ENCODE data around the gene RAP1GAP.
A peak's percentile ranks its signal among the peaks of the same experiment; 100 is the strongest.
"Not testable (repeated sequence)": the region's sequence is repeated elsewhere in the genome, so short reads cannot be mapped to it uniquely, and the experiment has no call there.

Gene RAP1GAP

GRCh38 chr1:21568006-21568746, 101.0 kb downstream of the RAP1GAP start:
- no peak for DNase-seq

GRCh38 chr1:21567241-21568005, 101.7 kb downstream of the RAP1GAP start:
- DNase-seq = no peak

GRCh38 chr1:21566361-21566760, 102.8 kb downstream of the RAP1GAP start:
- DNase-seq = not testable (repeated sequence)

- no peak for DNase-seq
These were observed 103.9 kb downstream of the RAP1GAP start for GRCh38 chr1:21565285-21565684.

- no peak for DNase-seq
These were observed 104.5 kb downstream of the RAP1GAP start for GRCh38 chr1:21564521-21565095.

- no peak for DNase-seq
These were observed 105.2 kb downstream of the RAP1GAP start for GRCh38 chr1:21563971-21564370.

- DNase-seq = no peak
These were observed 106.3 kb downstream of the RAP1GAP start for GRCh38 chr1:21562896-21563295.

GRCh38 chr1:21560916-21561638, 108.1 kb downstream of the RAP1GAP start:
- no peak for DNase-seq

- no peak for DNase-seq
These were observed 109.2 kb downstream of the RAP1GAP start for GRCh38 chr1:21559788-21560567.

GRCh38 chr1:21553116-21553926, 115.8 kb downstream of the RAP1GAP start:
- DNase-seq = no peak

- DNase-seq = peak; percentile 67
These were observed 116.4 kb downstream of the RAP1GAP start for GRCh38 chr1:21552715-21553114.

- DNase-seq = no peak
These were observed 118.2 kb downstream of the RAP1GAP start for GRCh38 chr1:21550866-21551475.

- DNase-seq = no peak
These were observed 119.1 kb downstream of the RAP1GAP start for GRCh38 chr1:21550097-21550496.

- DNase-seq = no peak
These were observed 121.3 kb downstream of the RAP1GAP start for GRCh38 chr1:21547876-21548275.

All from hematopoietic multipotent progenitor cell treated with erythropoietin and hydrocortisone succinate and interleukin-3 and kit ligand, for 6 days (in vitro differentiated cells).